ENCODE data around the gene B4GALNT2. TPM values are rescaled to one million over a fixed set of nuclear protein-coding genes. Genes with fewer than 3 reads are reported as not detected.

B4GALNT2 gene
- total RNA-seq, 3 donors from 2014 or later (not counting 1 experiment from before 2014, with no cell fraction given), result 0.05 TPM; not detected in 1

GRCh38 chr17:49190932-49191331 is 58.4 kb downstream of the B4GALNT2 start:
- no peak for TF ChIP-seq CTCF (IDR thresholded peaks at IDR 0.05)
- Mint-ChIP-seq H3K4me1 (peaks cover 32 to 40% of the 10 kb centered on the region in 2 donors), H3K4me3 (peak overlapping the region; percentile 45), H3K36me3 (no peaks in the 10 kb centered on the region), H3K27me3 (ENCODE audit: low read depth in 2 of 2) (peaks cover 0 to 2% of the 10 kb centered on the region in 2 donors), H3K9me3 (no peaks in the 10 kb centered on the region), H3K27ac (peak overlapping the region; percentile 100)
- Histone ChIP-seq H3K4me1 (ENCODE audit: control insufficient read depth, insufficient read depth, low read length) (peaks cover 25% of the 10 kb centered on the region), H3K27me3 (ENCODE audit: control insufficient read depth, insufficient read depth, low read length) (no peaks in the 10 kb centered on the region), H3K36me3 (ENCODE audit: control insufficient read depth, insufficient read depth, low read length) (no peaks in the 10 kb centered on the region), H3K4me3 (ENCODE audit: low read length) (no peak overlapping the region), H3K9me3 (ENCODE audit: control insufficient read depth, insufficient read depth, low read length) (no peaks in the 10 kb centered on the region), H3K27ac (ENCODE audit: low read length) (peak overlapping the region; percentile 30)
- peak in 1 of 2 donors; percentile 40 for DNase-seq
- 62% methylated on average over 3 of the region's 4 CpGs for WGBS (ENCODE audit: insufficient coverage)
- intact Hi-C loops (cut with micrococcal nuclease), result no loop called here
- no peak for ATAC-seq

- Histone ChIP-seq H3K36me3 (ENCODE audit: control insufficient read depth, insufficient read depth, low read length) (no peaks in the 10 kb centered on the region), H3K4me3 (ENCODE audit: low read length) (peak overlapping the region; percentile 87), H3K27ac (ENCODE audit: low read length) (peak overlapping the region; percentile 98), H3K9me3 (ENCODE audit: control insufficient read depth, insufficient read depth, low read length) (no peaks in the 10 kb centered on the region), H3K27me3 (ENCODE audit: control insufficient read depth, insufficient read depth, low read length) (no peaks in the 10 kb centered on the region), H3K4me1 (ENCODE audit: control insufficient read depth, insufficient read depth, low read length) (peaks cover 25% of the 10 kb centered on the region)
- Mint-ChIP-seq H3K4me3 (peak overlapping the region; percentile 98), H3K4me1 (peaks cover 32 to 40% of the 10 kb centered on the region in 2 donors), H3K9me3 (no peaks in the 10 kb centered on the region), H3K27ac (peak overlapping the region; percentile 100), H3K27me3 (ENCODE audit: low read depth in 2 of 2) (peaks cover 0 to 2% of the 10 kb centered on the region in 2 donors), H3K36me3 (no peaks in the 10 kb centered on the region)
- DNase-seq (no peak), ATAC-seq (peak; percentile 4 to 5 (median 5))
- 0% methylated on average over 6 of the region's 8 CpGs for WGBS (ENCODE audit: insufficient coverage)
- intact Hi-C loops (cut with micrococcal nuclease), result no loop called here
- no peak for TF ChIP-seq CTCF (IDR thresholded peaks at IDR 0.05)
Measured at GRCh38 chr17:49191409-49191916, 58.9 kb downstream of the B4GALNT2 start.

GRCh38 chr17:49191917-49192741 is 59.6 kb downstream of the B4GALNT2 start:
- no peaks in the 10 kb centered on the region for H3K9me3 Mint-ChIP-seq
- peak overlapping the region; percentile 98 for H3K4me3 Mint-ChIP-seq
- Histone ChIP-seq H3K9me3 (ENCODE audit: control insufficient read depth, insufficient read depth, low read length) (no peaks in the 10 kb centered on the region), H3K36me3 (ENCODE audit: control insufficient read depth, insufficient read depth, low read length) (no peaks in the 10 kb centered on the region), H3K27me3 (ENCODE audit: control insufficient read depth, insufficient read depth, low read length) (no peaks in the 10 kb centered on the region), H3K27ac (ENCODE audit: low read length) (peak overlapping the region; percentile 98), H3K4me3 (ENCODE audit: low read length) (peak overlapping the region; percentile 87), H3K4me1 (ENCODE audit: control insufficient read depth, insufficient read depth, low read length) (peaks cover 25% of the 10 kb centered on the region)
- peaks cover 32 to 40% of the 10 kb centered on the region in 2 donors for H3K4me1 Mint-ChIP-seq
- no peaks in the 10 kb centered on the region for H3K36me3 Mint-ChIP-seq
- WGBS (ENCODE audit: insufficient coverage), result under 1% methylated on average over 53 of the region's 53 CpGs
- peak; percentile 21 for TF ChIP-seq CTCF (IDR thresholded peaks at IDR 0.05)
- DNase-seq, result peak; percentile 92
- H3K27me3 Mint-ChIP-seq (ENCODE audit: low read depth in 2 of 2), result peaks cover 0 to 2% of the 10 kb centered on the region in 2 donors
- intact Hi-C loops (cut with micrococcal nuclease), result loop anchor here (1.0 kb wide), 2 partner anchors 26 to 35 kb away; no protein-coding TSS in a partner anchor
- ATAC-seq, result peak; percentile 58 to 78 (median 64)
- H3K27ac Mint-ChIP-seq, result peak overlapping the region; percentile 100

All from natural killer cell (primary cell).